Endothelial cell of umbilical vein (primary cell): Measurements from ENCODE around the gene CANT1. TPM values are rescaled to one million over a fixed set of nuclear protein-coding genes. Genes with fewer than 3 reads are reported as not detected.

Source experiments
- BruUV-seq: library from RNA; stranded (reverse); fragments of 400-500 nt; replicated peaks from 2 replicates; lab custom pipeline; 2021; lab: Mats Ljungman, UMichigan
- CTCF ChIA-PET: fragments of 300-600, 350-600 bp; sonication (Branson Sonifier 250); formaldehyde crosslinking; loops from one replicate; lab custom pipeline; 2021; ENCODE audit warnings: antibody characterized with exemption, inconsistent platforms; lab: Charles Lee
- POLR2A ChIA-PET: fragments of 300-600, 350-600 bp; sonication (Branson Sonifier 250); formaldehyde crosslinking; loops from one replicate; lab custom pipeline; 2021; ENCODE audit warnings: antibody characterized with exemption, inconsistent platforms; lab: Charles Lee
- DNase-seq: peaks from one replicate; pipeline ENCODE4 v3.0.0-alpha.2; 2011; ENCODE audit warnings: low read depth, low spot score
- FAIRE-seq: peaks from 2 replicates; lab custom pipeline; 2011; peaks lifted over from hg19 to GRCh38; lab: Jason Lieb, UNC
- H2AFZ ChIP-seq: 2 replicates; pipeline ENCODE4 v1.6.0; 2012; ENCODE audit warnings: low read depth, low read length, control low read depth, inconsistent platforms
- H3K27ac ChIP-seq: 2 replicates; pipeline ENCODE4 v1.5.1; 2011; ENCODE audit warnings: low read depth, mild to moderate bottlenecking, control low read depth, low read length, moderate library complexity; ENCODE audit not compliant: insufficient read depth
- H3K27me3 ChIP-seq, 2 experiments: 2 replicates each; pipeline versions ENCODE4 v1.6.0 to v1.6.1; 2011; ENCODE audit warnings: low read length in 2 of 2, mixed read lengths in 1 of 2; ENCODE audit not compliant: control insufficient read depth in 2 of 2, insufficient read depth in 2 of 2
- H3K36me3 ChIP-seq, 2 experiments: 2 replicates in 1 of 2; 3 replicates in 1 of 2; pipeline ENCODE4 v1.5.1; 2011; ENCODE audit warnings: low read length in 2 of 2, mild to moderate bottlenecking in 1 of 2, moderate library complexity in 1 of 2; ENCODE audit not compliant: control insufficient read depth in 2 of 2, insufficient read depth in 2 of 2; ENCODE audit errors: extremely low read depth in 1 of 2
- H3K4me1 ChIP-seq: 3 replicates; pipeline ENCODE4 v1.5.1; 2011; ENCODE audit warnings: mild to moderate bottlenecking, low read length; ENCODE audit not compliant: control insufficient read depth, insufficient read depth; ENCODE audit errors: extremely low read depth
- H3K4me2 ChIP-seq: 2 replicates; pipeline ENCODE4 v1.6.1; 2011; ENCODE audit warnings: low read length, control low read depth, mixed read lengths; ENCODE audit not compliant: insufficient read depth
- H3K4me3 ChIP-seq, 3 experiments: fragments of 200-600 bp in 1 of 3; sonication (generic), shearing (Covaris generic) in 1 of 3; replicated peaks in 1 of 3; 2 replicates each; pipeline ENCODE4 v1.5.1; 2011 to 2016; ENCODE audit warnings: control low read depth in 3 of 3, low read length in 3 of 3, mild to moderate bottlenecking in 2 of 3, inconsistent platforms in 1 of 3, low read depth in 1 of 3, moderate library complexity in 1 of 3; ENCODE audit not compliant: insufficient read depth in 1 of 3
- H3K79me2 ChIP-seq: 2 replicates; pipeline ENCODE4 v1.6.0; 2012; ENCODE audit warnings: low read length, inconsistent platforms; ENCODE audit not compliant: control insufficient read depth, insufficient read depth
- H3K9ac ChIP-seq: replicated peaks from 2 replicates; pipeline ENCODE3; 2011; ENCODE audit warnings: low read length, control low read depth; ENCODE audit not compliant: insufficient read depth; ENCODE audit errors: extremely low read depth
- H3K9me1 ChIP-seq: replicated peaks from 3 replicates; pipeline ENCODE4 v1.6.0; 2011; ENCODE audit warnings: mild to moderate bottlenecking, low read length; ENCODE audit not compliant: control insufficient read depth, insufficient read depth; ENCODE audit errors: extremely low read depth
- H3K9me3 ChIP-seq: replicated peaks from 2 replicates; pipeline ENCODE4 v1.5.1; 2012; ENCODE audit warnings: low read length, inconsistent platforms; ENCODE audit not compliant: control insufficient read depth, insufficient read depth
- H4K20me1 ChIP-seq: replicated peaks from 2 replicates; pipeline ENCODE3; 2011; ENCODE audit warnings: mild to moderate bottlenecking, low read length; ENCODE audit not compliant: control insufficient read depth, insufficient read depth; ENCODE audit errors: extremely low read depth
- EZH2 ChIP-seq: IDR thresholded peaks from 2 replicates; pipeline ENCODE4 v1.6.1; 2012; ENCODE audit warnings: borderline replicate concordance, low read depth, mild to moderate bottlenecking, moderate library complexity, low read length, inconsistent platforms; ENCODE audit not compliant: severe bottlenecking
- FOS ChIP-seq: IDR thresholded peaks from 2 replicates; pipeline ENCODE4 v1.6.1; 2011; ENCODE audit warnings: mild to moderate bottlenecking, low read length, moderate library complexity, borderline replicate concordance; ENCODE audit not compliant: insufficient read depth
- GATA2 ChIP-seq: IDR thresholded peaks from 2 replicates; pipeline ENCODE4 v1.7.0; 2011; ENCODE audit warnings: low read depth, mild to moderate bottlenecking, moderate library complexity, mixed read lengths, low read length; ENCODE audit not compliant: insufficient read length, insufficient read depth
- JUN ChIP-seq: IDR thresholded peaks from 2 replicates; pipeline ENCODE4 v1.6.1; 2011; ENCODE audit warnings: borderline replicate concordance, low read depth; ENCODE audit not compliant: insufficient read length, insufficient read depth
- MYC ChIP-seq: IDR thresholded peaks from one replicate; pipeline ENCODE4 v1.6.1; 2011; ENCODE audit warnings: mild to moderate bottlenecking, low read depth, low read length
- POLR2A ChIP-seq: IDR thresholded peaks from 2 replicates; pipeline ENCODE4 v1.6.1; 2012; ENCODE audit warnings: low read depth, mild to moderate bottlenecking, control low read depth, low read length
- POLR2AphosphoS5 ChIP-seq: IDR thresholded peaks from 2 replicates; pipeline ENCODE4 v1.6.1; 2012; ENCODE audit warnings: low read depth, mild to moderate bottlenecking, control low read depth, low read length, moderate library complexity; ENCODE audit not compliant: insufficient read depth
- dilution Hi-C: fragments of 300-500 bp; cut with MboI; formaldehyde crosslinking; loops from one replicate; pipeline ENCODE4 v1.15.0; 2019; ENCODE audit warnings: low sequenced_read_pairs; ENCODE audit not compliant: extremely low pct_ligation_motif_present
- intact Hi-C: fragments of 100-400 bp; cut with micrococcal nuclease; formaldehyde crosslinking; loops from one replicate; pipeline ENCODE4 v1.10.0; 2022
- polyA plus RNA-seq, 4 experiments: library from polyadenylated mRNA; depleted of rRNA in 3 of 4; stranded (reverse) in 3 of 4; unstranded in 1 of 4; fragments of >200 nt; gene quantifications; 2 replicates each; pipeline versions ENCODE4 v1.2.1 to v1.2.3, GENCODE V29; 2011 to 2012; ENCODE audit warnings: missing spikeins in 1 of 4
- total RNA-seq: library from RNA; stranded (reverse); gene quantifications from 2 replicates; pipeline ENCODE4 v1.2.3, GENCODE V29; 2021
- TF ChIP-seq, protein P1 (sequence below), 2 donors: IDR thresholded peaks; 1 replicate in 1 of 2; 2 replicates in 1 of 2; pipeline ENCODE4 v1.5.1; 2011; ENCODE audit warnings: low read length in 2 of 2, mild to moderate bottlenecking in 2 of 2, moderate library complexity in 2 of 2, control low read depth in 1 of 2, inconsistent platforms in 1 of 2, low read depth in 1 of 2; ENCODE audit not compliant: insufficient read depth in 1 of 2; ENCODE audit errors: extremely low read depth in 1 of 2
- TF ChIP-seq, protein P2 (sequence below): IDR thresholded peaks from 2 replicates; pipeline ENCODE4 v1.6.1; 2011; ENCODE audit not compliant: insufficient read depth, insufficient read length

The CANT1 gene
- total and polyA plus RNA-seq, 2 donors (not counting 3 experiments of a cell fraction or from before 2014, with no cell fraction given): 85.0 to 93.6 TPM

DNA sequence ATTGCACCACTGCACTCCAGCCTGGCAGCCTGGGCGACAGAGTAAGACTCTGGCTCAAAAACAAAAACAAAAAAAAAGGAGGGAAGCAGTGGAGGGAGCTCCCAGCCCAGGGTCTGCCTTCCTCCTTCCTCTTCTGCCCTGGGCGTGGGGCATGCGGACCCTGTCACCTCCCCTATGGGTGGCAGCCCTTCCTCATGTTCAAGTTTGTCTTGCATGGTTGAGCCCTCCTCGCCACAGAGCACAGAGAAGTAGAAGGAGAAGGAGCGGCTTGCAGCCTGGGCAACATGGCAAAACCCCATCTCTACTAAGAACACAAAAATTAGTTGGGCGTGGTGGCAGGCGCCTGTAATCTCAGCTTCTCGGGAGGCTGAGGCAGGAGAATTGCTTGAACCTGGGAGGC lies 62.9 kb downstream of the CANT1 start:
- TF ChIP-seq MYC (no peak), JUN (no peak), POLR2A (no peak), POLR2AphosphoS5 (no peak)
- dilution Hi-C loops: no loop called here
- intact Hi-C loops: no loop called here
- Histone ChIP-seq H3K4me2 (no peak overlapping the region), H3K9me3 (no peaks in the 10 kb centered on the region), H3K27ac (no peak overlapping the region), H3K4me1 (no peaks in the 10 kb centered on the region), H3K9me1 (no peaks in the 10 kb centered on the region), H3K4me3 (no peak overlapping the region), H3K36me3 (no peaks in the 10 kb centered on the region), H4K20me1 (no peaks in the 10 kb centered on the region), H3K27me3 (no peaks in the 10 kb centered on the region), H3K9ac (no peak overlapping the region), H2AFZ (no peak overlapping the region), H3K79me2 (no peaks in the 10 kb centered on the region)
- ChIA-PET CTCF (interaction anchor here (1.1 to 1.8 kb wide), 2 partner anchors 24 to 81 kb away, joined by 3 to 4 read pairs; no protein-coding TSS in a partner anchor), POLR2A (no interaction called here)
- no peak for DNase-seq
- no TSS peak for BruUV-seq
- FAIRE-seq: no peak

DNA sequence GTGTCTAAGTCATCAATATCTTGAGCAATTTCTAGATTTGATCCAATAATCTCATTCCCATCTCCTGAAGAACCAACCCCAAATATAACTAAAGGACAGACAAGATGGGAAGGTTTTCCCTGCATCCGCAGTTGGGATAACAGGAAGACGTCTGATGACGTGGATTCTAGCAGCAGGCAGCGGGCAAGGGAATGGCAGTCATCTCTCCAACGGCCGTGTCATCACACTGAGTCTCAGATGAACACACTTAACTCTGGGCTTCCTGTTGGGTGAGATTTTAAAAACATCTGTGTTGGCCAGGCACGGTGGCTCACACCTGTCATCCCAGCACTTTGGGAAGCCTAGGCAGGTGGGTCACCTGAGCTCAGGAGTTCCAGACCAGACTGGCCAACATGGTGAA lies 63.4 kb downstream of the CANT1 start:
- ChIA-PET POLR2A (no interaction called here), CTCF (interaction anchor here (1.8 kb wide), 1 partner anchor 25 kb away, joined by 4 read pairs; no protein-coding TSS in a partner anchor)
- no peak for DNase-seq
- intact Hi-C loops: no loop called here
- no peak overlapping the region for H2AFZ ChIP-seq
- H3K27ac ChIP-seq: no peak overlapping the region
- no peak overlapping the region for H3K4me2 ChIP-seq
- H3K9me1 ChIP-seq: no peaks in the 10 kb centered on the region
- H4K20me1 ChIP-seq: no peaks in the 10 kb centered on the region
- H3K79me2 ChIP-seq: no peaks in the 10 kb centered on the region
- dilution Hi-C loops: no loop called here
- TF ChIP-seq GATA2 (no peak), MYC (no peak), POLR2A (no peak), JUN (no peak), EZH2 (no peak), POLR2AphosphoS5 (no peak), FOS (no peak)
- TF ChIP-seq, protein P1, sequence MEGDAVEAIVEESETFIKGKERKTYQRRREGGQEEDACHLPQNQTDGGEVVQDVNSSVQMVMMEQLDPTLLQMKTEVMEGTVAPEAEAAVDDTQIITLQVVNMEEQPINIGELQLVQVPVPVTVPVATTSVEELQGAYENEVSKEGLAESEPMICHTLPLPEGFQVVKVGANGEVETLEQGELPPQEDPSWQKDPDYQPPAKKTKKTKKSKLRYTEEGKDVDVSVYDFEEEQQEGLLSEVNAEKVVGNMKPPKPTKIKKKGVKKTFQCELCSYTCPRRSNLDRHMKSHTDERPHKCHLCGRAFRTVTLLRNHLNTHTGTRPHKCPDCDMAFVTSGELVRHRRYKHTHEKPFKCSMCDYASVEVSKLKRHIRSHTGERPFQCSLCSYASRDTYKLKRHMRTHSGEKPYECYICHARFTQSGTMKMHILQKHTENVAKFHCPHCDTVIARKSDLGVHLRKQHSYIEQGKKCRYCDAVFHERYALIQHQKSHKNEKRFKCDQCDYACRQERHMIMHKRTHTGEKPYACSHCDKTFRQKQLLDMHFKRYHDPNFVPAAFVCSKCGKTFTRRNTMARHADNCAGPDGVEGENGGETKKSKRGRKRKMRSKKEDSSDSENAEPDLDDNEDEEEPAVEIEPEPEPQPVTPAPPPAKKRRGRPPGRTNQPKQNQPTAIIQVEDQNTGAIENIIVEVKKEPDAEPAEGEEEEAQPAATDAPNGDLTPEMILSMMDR (IDR thresholded peaks at IDR 0.05; ENCODE audit: extremely low read depth in 1 of 2, insufficient read depth in 1 of 2, low read depth in 1 of 2, low read length in 2 of 2): no peak
- TF ChIP-seq, protein P2, sequence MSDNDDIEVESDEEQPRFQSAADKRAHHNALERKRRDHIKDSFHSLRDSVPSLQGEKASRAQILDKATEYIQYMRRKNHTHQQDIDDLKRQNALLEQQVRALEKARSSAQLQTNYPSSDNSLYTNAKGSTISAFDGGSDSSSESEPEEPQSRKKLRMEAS: no peak
- no peaks in the 10 kb centered on the region for H3K4me1 ChIP-seq
- no peak for FAIRE-seq
- H3K27me3 ChIP-seq: no peaks in the 10 kb centered on the region
- BruUV-seq: no TSS peak
- no peak overlapping the region for H3K4me3 ChIP-seq
- H3K9me3 ChIP-seq: no peaks in the 10 kb centered on the region
- H3K9ac ChIP-seq: no peak overlapping the region
- no peaks in the 10 kb centered on the region for H3K36me3 ChIP-seq
